NCI-H2107 treated with DMSO at 0.1 percent for 48 hours (cell line): ENCODE results near the gene CALCOCO1.
A peak's percentile ranks its signal among the peaks of the same experiment; 100 is the strongest.

Experiments
- DNase-seq: peaks from one replicate; lab custom pipeline; 2025; ENCODE audit not compliant: unreplicated experiment; lab: John Stamatoyannopoulos, UW

The CALCOCO1 gene

DNA sequence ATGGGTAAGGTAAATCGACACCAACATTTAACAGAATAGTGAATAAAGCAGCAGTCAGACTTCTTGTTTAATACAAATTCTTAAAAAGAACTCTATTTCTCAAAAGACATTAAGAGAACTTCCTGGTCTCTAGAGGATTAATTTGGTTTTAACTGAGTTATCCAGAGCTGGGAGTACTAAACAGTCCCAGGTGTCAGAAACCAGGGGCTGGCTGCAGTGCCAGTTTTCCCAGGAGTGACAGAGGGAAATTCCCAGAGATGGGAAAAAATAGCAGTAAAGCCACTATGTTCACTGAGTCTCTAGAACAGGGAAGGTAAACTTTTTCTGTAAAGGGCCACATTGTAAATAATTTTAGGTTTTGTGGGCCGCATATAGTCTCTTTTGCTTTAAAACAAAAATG, 60.2 kb downstream of the CALCOCO1 start:
- no peak for DNase-seq

DNA sequence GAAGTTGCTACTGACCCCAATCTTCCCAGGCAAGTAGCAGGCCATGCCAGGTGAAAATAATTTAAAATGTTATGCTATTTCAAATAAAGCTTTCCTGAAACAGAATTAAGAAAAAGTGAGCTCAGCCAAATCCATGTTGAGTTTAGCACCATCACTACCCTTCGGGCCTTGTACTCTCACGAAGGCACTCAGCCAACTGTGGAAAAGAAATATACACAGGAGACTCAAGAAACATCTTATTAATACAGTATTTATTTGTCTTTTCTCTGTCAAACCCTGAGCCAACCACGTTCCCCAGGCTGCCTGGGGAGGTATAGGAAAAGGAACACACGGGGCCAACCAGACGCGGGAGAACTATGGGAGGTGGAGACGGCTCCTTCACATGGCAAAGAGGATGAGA, 62.3 kb downstream of the CALCOCO1 start:
- no peak for DNase-seq

DNA sequence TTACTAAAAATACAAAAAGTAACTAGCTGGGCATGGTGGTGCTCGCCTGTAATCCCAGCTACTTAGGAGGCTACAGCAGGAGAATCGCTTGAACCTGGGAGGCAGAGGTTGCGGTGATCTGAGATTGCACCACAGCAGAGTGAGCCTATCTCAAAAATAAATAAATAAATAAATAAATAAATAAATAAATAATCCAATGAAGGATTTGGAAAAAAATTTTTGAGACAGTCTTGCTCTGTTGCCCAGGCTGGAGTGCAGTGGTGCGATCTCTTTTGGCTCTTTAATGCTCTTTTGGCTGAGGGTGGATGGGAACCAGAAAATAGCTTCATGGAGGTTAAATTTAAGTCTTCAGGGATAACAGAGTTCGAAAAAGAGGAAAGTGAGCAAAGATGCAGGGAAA, 63.1 kb downstream of the CALCOCO1 start:
- DNase-seq = no peak

DNA sequence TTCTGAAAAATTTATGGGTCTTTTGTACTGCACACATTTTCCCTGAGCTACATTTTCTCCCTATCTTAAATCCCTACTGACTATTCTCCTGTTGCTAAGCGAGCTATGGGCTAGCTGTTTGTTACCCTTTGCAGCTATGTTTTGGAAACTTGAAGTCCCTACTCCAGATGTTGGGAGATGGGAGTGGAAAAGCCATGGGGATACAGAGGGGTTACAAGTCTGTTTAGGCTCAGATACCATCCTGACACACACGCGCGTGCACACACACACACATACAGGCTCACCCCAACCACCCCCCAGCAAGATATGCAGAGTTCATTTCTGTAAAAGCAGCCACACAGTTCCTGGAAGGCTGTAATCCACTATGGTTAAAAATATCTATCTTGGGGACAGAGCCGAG, 67.2 kb downstream of the CALCOCO1 start:
- no peak for DNase-seq

DNA sequence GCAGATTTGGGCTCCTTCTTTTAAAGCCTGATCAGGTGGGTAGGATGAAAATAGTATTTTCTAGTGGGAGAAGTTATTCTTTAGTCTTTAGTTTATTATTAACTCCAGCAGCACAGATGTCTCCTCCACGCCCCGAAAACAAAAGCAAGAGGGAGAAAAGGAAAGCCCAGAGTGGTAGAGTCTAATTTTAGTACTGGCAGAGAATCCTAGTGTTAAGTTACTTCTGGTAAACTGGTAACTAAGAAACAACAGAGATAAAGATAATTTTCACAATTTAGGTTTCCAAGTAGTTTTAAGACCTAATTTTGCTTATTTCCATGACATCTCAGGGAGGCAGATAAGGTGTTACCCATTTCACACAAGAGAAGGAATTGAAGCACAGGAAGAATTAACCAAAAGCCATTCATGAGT, 67.7 kb downstream of the CALCOCO1 start:
- peak; percentile 26 for DNase-seq

DNA sequence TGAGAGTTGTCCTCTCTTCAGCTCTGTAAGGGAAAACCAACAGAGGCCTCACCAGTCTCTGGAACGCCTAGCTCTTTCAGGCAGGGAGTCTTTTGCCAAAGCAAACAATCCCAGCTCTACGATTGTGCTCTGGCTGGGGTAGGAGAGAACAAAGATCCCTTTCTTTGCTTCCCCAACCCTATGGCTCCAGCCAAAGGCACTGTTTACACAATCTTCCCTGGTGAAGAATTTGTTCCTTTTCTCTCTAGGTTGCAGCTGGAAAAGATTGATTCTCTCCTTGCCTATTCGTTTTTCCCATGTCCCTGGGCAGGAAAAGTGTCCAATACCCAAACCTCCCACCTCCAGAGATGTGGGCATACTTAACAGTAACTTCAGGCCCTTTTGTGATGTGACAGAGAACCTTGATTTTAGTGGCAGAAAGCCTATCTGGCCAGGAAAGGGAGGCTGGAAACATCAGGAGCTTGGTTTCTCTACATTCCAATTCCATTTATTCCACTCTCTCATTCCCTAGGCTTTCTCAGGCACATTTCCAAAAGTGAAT, 68.2 kb downstream of the CALCOCO1 start:
- peak; percentile 40 for DNase-seq
